GM18907 (cell line): ENCODE data around the gene CALN1.

ENCODE experiments used
- ATAC-seq: cut with Tn5 transposase; IDR thresholded peaks from one replicate; pipeline ENCODE4 v1.9.1; 2021; ENCODE audit warnings: mild to moderate bottlenecking, moderate library complexity; ENCODE audit not compliant: unreplicated experiment

The CALN1 gene

GRCh38 chr7:71886046-71886445, 526.1 kb downstream of the CALN1 start:
- ATAC-seq, result no peak

DNA sequence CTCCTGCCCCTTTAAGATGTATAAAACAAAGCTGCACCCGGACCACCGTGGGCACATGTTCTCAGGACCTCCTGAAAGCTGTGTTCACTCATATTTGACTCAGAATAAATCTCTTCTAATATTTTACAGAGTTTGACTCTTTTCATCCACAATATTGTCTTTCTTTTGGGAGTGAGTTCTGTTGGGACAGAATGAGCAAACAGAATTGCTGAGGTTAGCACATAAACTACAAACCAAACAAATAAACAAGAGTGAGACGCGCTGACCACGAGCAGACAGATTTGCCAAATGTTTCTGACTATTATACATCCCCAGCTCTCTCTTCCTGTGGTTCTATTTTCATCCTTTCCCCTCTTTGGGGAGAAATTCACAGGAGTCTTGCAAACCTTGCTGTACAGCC, 526.7 kb downstream of the CALN1 start:
- no peak for ATAC-seq

- ATAC-seq, result no peak
Measured at GRCh38 chr7:71883415-71883814, 528.7 kb downstream of the CALN1 start.

- ATAC-seq, result no peak
Measured at GRCh38 chr7:71871446-71871845, 540.7 kb downstream of the CALN1 start.

DNA sequence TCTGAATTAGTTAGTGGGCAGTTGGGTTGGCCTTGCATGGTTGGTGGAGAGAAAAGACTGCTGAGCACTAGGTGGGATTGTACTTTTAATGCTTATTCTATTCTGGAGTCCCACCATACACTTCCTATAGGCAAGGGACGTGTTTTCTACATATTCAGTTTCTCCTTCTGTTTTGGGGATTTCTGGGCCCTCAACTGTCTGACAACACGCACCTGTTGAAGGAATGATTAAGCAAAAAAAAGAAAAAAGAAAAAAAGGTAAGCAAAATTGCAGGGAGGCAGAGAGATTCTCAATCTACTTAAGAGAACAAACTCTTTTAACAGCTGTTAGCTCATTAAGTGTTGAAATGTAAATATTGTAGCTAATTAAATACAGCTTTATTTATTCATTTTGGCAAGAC, 541.3 kb downstream of the CALN1 start:
- no peak for ATAC-seq

DNA sequence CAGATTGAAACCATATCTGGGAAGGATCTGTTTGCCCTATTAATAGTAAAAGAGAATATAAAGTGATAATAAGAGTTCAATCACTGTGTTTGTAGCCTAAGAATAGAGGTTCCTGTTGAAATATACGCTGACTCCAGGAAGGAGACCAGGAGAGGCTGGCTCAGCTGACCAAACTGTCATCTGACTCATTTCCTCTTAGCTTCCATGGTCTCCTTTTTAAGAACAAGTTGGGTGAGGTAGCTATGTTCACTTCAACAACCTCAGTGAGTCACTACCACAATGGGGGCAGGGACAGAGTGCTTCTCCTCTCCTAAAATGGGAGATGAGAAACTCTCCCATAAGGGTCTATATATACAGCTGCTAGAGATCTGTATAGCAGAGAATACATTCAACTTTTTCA, 543.3 kb downstream of the CALN1 start:
- ATAC-seq, result no peak

DNA sequence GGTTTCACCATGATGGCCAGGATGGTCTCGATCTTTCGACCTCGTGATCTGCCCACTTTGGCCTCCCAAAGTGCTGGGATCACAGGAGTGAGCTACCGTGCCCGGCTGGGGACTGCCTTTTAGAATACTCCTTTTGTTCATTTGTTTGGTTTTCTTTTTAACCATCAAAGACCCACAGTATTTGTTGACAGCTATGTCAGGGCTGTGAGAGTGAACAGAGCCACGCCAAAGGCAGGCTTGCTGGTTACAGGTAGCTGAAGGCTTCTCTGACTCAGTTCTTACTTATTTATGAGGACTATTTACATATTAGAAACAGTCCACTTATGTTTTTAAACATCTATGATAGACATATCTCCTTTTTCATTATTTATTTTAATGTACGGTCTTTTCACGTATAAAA, 544.5 kb downstream of the CALN1 start:
- no peak for ATAC-seq

- no peak for ATAC-seq
Measured at GRCh38 chr7:71865172-71865571, 547.0 kb downstream of the CALN1 start.

GRCh38 chr7:71864130-71864529, 548.0 kb downstream of the CALN1 start:
- ATAC-seq, result no peak

DNA sequence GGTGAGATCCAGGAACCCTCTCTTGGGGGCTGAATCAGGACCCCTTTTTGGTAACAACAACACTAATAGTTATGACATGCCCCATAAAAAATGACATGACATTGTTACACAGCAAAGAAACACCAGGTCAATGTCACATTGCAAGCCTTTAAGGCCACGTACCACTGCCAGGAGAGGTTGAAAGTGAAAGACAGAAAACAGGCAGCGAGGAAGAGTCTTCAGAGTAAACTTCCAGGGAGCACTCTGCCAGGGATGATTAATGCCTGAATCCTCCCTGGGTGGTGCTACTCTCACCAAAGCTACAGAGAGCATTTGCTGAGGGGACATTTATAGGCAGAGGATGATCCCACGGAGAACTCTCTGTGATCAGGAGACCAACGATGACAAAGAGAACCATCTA, 551.6 kb downstream of the CALN1 start:
- ATAC-seq, result no peak

DNA sequence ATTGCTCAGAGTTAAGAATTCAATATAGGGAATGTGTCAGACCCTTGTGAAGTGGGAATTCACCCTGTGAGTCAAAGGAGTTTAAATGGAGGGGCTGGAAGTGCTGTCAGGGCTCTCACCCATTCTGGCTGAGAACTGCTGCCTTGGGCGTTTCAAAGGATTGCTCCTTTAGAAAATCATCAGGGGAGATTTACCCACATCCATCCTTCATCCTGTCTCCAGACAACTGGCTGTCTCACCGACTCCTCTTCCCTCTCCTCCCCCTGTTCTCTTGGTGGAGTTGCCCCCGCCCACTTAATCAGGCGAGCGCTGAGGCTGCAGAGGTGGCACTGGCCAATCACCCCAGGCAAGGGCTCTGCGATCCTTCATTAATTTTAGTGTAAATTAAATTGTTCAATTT, 554.8 kb downstream of the CALN1 start:
- ATAC-seq, result no peak

GRCh38 chr7:71854546-71855397, 557.4 kb downstream of the CALN1 start:
- ATAC-seq, result no peak

GRCh38 chr7:71851776-71852498, 560.2 kb downstream of the CALN1 start:
- no peak for ATAC-seq

GRCh38 chr7:71846160-71846559, 566.0 kb downstream of the CALN1 start:
- ATAC-seq, result no peak

GRCh38 chr7:71843676-71844075, 568.5 kb downstream of the CALN1 start:
- no peak for ATAC-seq

GRCh38 chr7:71842786-71843185, 569.4 kb downstream of the CALN1 start:
- no peak for ATAC-seq

- no peak for ATAC-seq
Measured at GRCh38 chr7:71842381-71842780, 569.8 kb downstream of the CALN1 start.

GRCh38 chr7:71835056-71835455, 577.1 kb downstream of the CALN1 start:
- no peak for ATAC-seq

GRCh38 chr7:71829515-71829914, 582.6 kb downstream of the CALN1 start:
- ATAC-seq, result no peak

GRCh38 chr7:71828361-71828760, 583.8 kb downstream of the CALN1 start:
- ATAC-seq, result no peak

DNA sequence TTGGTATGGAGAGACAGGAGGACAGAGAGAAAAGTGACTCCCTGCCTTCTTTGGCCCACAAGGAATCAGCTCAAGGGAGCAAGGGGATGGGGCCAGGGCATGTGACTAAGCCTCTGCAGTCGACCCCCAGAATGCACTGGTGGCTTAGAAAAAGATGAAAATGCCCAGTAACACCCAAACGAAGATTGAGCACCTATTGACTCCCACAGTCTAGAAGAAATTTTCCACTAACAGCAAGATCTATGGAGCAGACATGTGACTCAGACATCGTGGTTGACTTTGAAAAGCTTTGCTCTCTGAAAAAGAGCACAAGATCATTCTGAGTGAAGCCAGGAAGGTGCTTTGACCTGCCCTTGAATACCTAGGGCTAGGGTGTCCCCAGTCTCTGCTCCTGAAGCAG, 586.0 kb downstream of the CALN1 start:
- no peak for ATAC-seq

DNA sequence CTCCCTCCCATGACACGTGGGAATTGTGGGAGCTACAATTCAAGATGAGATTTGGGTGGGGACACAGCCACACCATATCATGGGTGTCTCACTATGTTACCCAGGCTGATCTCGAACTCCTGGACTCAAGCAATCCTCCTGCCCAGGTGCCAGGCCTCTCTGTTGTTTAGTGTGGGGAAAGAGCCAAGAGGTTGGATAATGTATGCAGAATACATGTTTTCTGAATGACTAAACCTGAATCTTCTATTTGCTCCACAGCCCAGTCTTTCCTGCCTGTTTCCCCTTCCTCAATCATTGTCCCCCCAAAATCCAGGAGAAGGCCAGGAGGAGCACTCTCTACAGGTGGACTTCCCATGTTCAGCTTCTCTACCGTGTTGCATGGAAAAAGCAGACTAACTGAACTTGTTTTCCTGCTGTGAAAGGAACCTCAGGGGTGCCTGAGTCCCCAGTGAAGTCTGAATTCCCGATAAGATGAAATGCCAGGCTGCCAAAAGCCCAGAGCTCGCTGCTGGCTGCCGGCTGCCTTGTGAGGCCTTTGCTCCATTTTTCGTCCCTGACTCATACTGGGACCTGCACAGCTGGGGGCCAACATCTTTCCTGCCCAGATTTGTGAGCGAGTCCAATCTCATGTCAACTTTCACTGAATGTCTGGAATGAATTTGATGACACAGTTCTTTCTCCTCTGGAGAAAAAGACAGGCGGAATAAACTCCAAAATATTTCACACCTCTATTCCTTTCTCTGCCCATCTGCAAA, 588.0 kb downstream of the CALN1 start:
- ATAC-seq, result no peak
